Sigmoid colon (tissue), 4 donors: Measurements from ENCODE around the gene ACTR3.

Experiments used
- CTCF ChIP-seq, 4 experiments: fragments of 450-650 bp in 3 of 4; fragments of 200-600 bp in 1 of 4; IDR thresholded peaks; one replicate each; pipeline ENCODE4 v1.5.1; 2016 to 2019; ENCODE audit warnings: antibody characterized with exemption in 4 of 4, mild to moderate bottlenecking in 3 of 4, moderate library complexity in 2 of 4
- POLR2A ChIP-seq, 2 donors: fragments of 450-650 bp; IDR thresholded peaks; one replicate each; pipeline ENCODE4 v1.6.1; 2016; ENCODE audit warnings: antibody characterized with exemption in 2 of 2, mild to moderate bottlenecking in 2 of 2, moderate library complexity in 2 of 2
- POLR2AphosphoS5 ChIP-seq, 4 donors: sonication (generic); formaldehyde crosslinking; IDR thresholded peaks; one replicate each; pipeline ENCODE4 v1.6.1; 2017; ENCODE audit warnings: antibody characterized with exemption in 4 of 4

GRCh38 chr2:113961000-113961399 is 71.1 kb downstream of the ACTR3 start:
- TF ChIP-seq POLR2AphosphoS5 (IDR thresholded peaks at IDR 0.05): no peak
- TF ChIP-seq CTCF (IDR thresholded peaks at IDR 0.05): no peak
- TF ChIP-seq POLR2A (IDR thresholded peaks at IDR 0.05): no peak
